ENCODE data around the gene PTPRJ. TPM values are rescaled to one million over a fixed set of nuclear protein-coding genes. Genes with fewer than 3 reads are reported as not detected.

The PTPRJ gene
- polyA plus RNA-seq, 1 donor (not counting 4 experiments of a cell fraction or from before 2014, with no cell fraction given): 0.84 TPM

GRCh38 chr11:48207881-48208280 lies 227.5 kb downstream of the PTPRJ start:
- Histone ChIP-seq H3K9me1 (ENCODE audit: control insufficient read depth, extremely low read depth, insufficient read depth, low read length) (no peaks in the 10 kb centered on the region), H3K9ac (ENCODE audit: control insufficient read depth, extremely low read depth, insufficient read depth, low read length) (no peak overlapping the region), H3K4me3 (ENCODE audit: control insufficient read depth in 2 of 3, extremely low read depth in 1 of 3, insufficient read depth in 2 of 3, low read depth in 1 of 3, low read length in 3 of 3) (no peak overlapping the region), H3K4me1 (ENCODE audit: control insufficient read depth, extremely low read depth, insufficient read depth, low read length) (no peaks in the 10 kb centered on the region), H2AFZ (ENCODE audit: control insufficient read depth, low read length) (no peak overlapping the region), H3K9me3 (ENCODE audit: control insufficient read depth, low read depth, low read length) (no peaks in the 10 kb centered on the region), H4K20me1 (ENCODE audit: control insufficient read depth, extremely low read depth, insufficient read depth, low read length) (no peaks in the 10 kb centered on the region), H3K36me3 (ENCODE audit: control insufficient read depth in 2 of 2, extremely low read depth in 1 of 2, insufficient read depth in 2 of 2, low read length in 2 of 2) (no peaks in the 10 kb centered on the region), H3K27me3 (ENCODE audit: control insufficient read depth, extremely low read depth, insufficient read depth, low read length) (no peaks in the 10 kb centered on the region), H3K4me2 (ENCODE audit: control insufficient read depth, extremely low read depth, insufficient read depth, low read depth, low read length) (no peak overlapping the region), H3K79me2 (ENCODE audit: control insufficient read depth, insufficient read depth, low read length) (no peaks in the 10 kb centered on the region), H3K27ac (ENCODE audit: control insufficient read depth, insufficient read depth, low read length) (no peak overlapping the region)
- no peak for DNase-seq (ENCODE audit: low read depth, low spot score)
- FAIRE-seq: no peak
- dilution Hi-C loops (cut with MboI; ENCODE audit: extremely low pct_ligation_motif_present, low sequenced_read_pairs): no loop called here
- TF ChIP-seq EZH2 (IDR thresholded peaks at IDR 0.05; ENCODE audit: low read length) (no peak), CTCF (optimal IDR thresholded peaks at IDR 0.05 in 1 of 3, IDR thresholded peaks at IDR 0.05 in 1 of 3, conservative IDR thresholded peaks at IDR 0.05 in 1 of 3; ENCODE audit: extremely low read depth in 1 of 3, insufficient read depth in 2 of 3, low read length in 3 of 3) (no peak)

- Histone ChIP-seq H2AFZ (ENCODE audit: control insufficient read depth, low read length) (no peak overlapping the region), H3K9ac (ENCODE audit: control insufficient read depth, extremely low read depth, insufficient read depth, low read length) (no peak overlapping the region), H3K9me1 (ENCODE audit: control insufficient read depth, extremely low read depth, insufficient read depth, low read length) (no peaks in the 10 kb centered on the region), H3K27ac (ENCODE audit: control insufficient read depth, insufficient read depth, low read length) (no peak overlapping the region), H3K4me3 (ENCODE audit: control insufficient read depth in 2 of 3, extremely low read depth in 1 of 3, insufficient read depth in 2 of 3, low read depth in 1 of 3, low read length in 3 of 3) (no peak overlapping the region), H3K9me3 (ENCODE audit: control insufficient read depth, low read depth, low read length) (no peaks in the 10 kb centered on the region), H3K4me2 (ENCODE audit: control insufficient read depth, extremely low read depth, insufficient read depth, low read depth, low read length) (no peak overlapping the region), H4K20me1 (ENCODE audit: control insufficient read depth, extremely low read depth, insufficient read depth, low read length) (no peaks in the 10 kb centered on the region), H3K4me1 (ENCODE audit: control insufficient read depth, extremely low read depth, insufficient read depth, low read length) (no peaks in the 10 kb centered on the region), H3K79me2 (ENCODE audit: control insufficient read depth, insufficient read depth, low read length) (no peaks in the 10 kb centered on the region), H3K36me3 (ENCODE audit: control insufficient read depth in 2 of 2, extremely low read depth in 1 of 2, insufficient read depth in 2 of 2, low read length in 2 of 2) (no peaks in the 10 kb centered on the region), H3K27me3 (ENCODE audit: control insufficient read depth, extremely low read depth, insufficient read depth, low read length) (no peaks in the 10 kb centered on the region)
- no peak for DNase-seq (ENCODE audit: low read depth, low spot score)
- dilution Hi-C loops (cut with MboI; ENCODE audit: extremely low pct_ligation_motif_present, low sequenced_read_pairs): no loop called here
- FAIRE-seq: no peak
- TF ChIP-seq EZH2 (IDR thresholded peaks at IDR 0.05; ENCODE audit: low read length): no peak
- TF ChIP-seq CTCF (optimal IDR thresholded peaks at IDR 0.05 in 1 of 3, IDR thresholded peaks at IDR 0.05 in 1 of 3, conservative IDR thresholded peaks at IDR 0.05 in 1 of 3; ENCODE audit: extremely low read depth in 1 of 3, insufficient read depth in 2 of 3, low read length in 3 of 3): no peak
These were observed 229.7 kb downstream of the PTPRJ start for GRCh38 chr11:48210052-48210451.
